Activated B cell treated with CpG ODN at 0.5 μM for 24 hours (primary cell): ENCODE measurements around the gene RSPH3. TPM values are rescaled to one million over a fixed set of nuclear protein-coding genes. Genes with fewer than 3 reads are reported as not detected.
A peak's percentile ranks its signal among the peaks of the same experiment; 100 is the strongest.

ENCODE experiments used
- ATAC-seq: fragments of 200-7000 bp; cut with Tn5 transposase; one replicate; pipeline ENCODE4 v1.10.0; 2021; ENCODE audit warnings: low read depth, mild to moderate bottlenecking, moderate library complexity
- CTCF ChIA-PET: fragments of 350-600 bp; sonication (Branson Sonifier 250); formaldehyde crosslinking; loops from one replicate; lab custom pipeline; 2021; ENCODE audit warnings: antibody characterized with exemption; lab: Charles Lee
- POLR2A ChIA-PET: fragments of 350-600 bp; sonication (Branson Sonifier 250); formaldehyde crosslinking; loops from one replicate; lab custom pipeline; 2021; ENCODE audit warnings: antibody characterized with exemption; lab: Charles Lee
- DNase-seq: peaks from one replicate; pipeline ENCODE4 v3.0.0; 2022
- H3K27ac Mint-ChIP-seq: one replicate; pipeline ENCODE4 v1.8.0; 2020; ENCODE audit warnings: mixed read lengths
- H3K27me3 Mint-ChIP-seq: one replicate; pipeline ENCODE4 v1.8.0; 2021; ENCODE audit warnings: mixed read lengths
- H3K36me3 Mint-ChIP-seq: one replicate; pipeline ENCODE4 v1.8.0; 2021; ENCODE audit warnings: low read depth, mixed read lengths
- H3K4me1 Mint-ChIP-seq: one replicate; pipeline ENCODE4 v1.8.0; 2021; ENCODE audit warnings: mixed read lengths
- H3K4me3 Mint-ChIP-seq: one replicate; pipeline ENCODE4 v1.8.0; 2020; ENCODE audit warnings: mild to moderate bottlenecking, mixed read lengths
- H3K9me3 Mint-ChIP-seq: one replicate; pipeline ENCODE4 v1.8.0; 2020; ENCODE audit warnings: mixed read lengths
- intact Hi-C: fragments of 100-400 bp; cut with micrococcal nuclease; formaldehyde crosslinking; loops from one replicate; pipeline ENCODE4 v1.15.1; 2024
- total RNA-seq: library from RNA; stranded (reverse); gene quantifications from 2 replicates; pipeline ENCODE4 v1.2.3, GENCODE V29; 2022
- TF ChIP-seq, protein P1 (sequence below): fragments of 200-600 bp; IDR thresholded peaks from one replicate; pipeline ENCODE4 v1.8.0; 2022; ENCODE audit warnings: antibody characterized with exemption, mild to moderate bottlenecking

Gene RSPH3
- 1.9 and 2.4 TPM in 2 replicates for total RNA-seq

- ATAC-seq = peak; percentile 90
- POLR2A ChIA-PET = interaction anchor here (0.5 to 2.6 kb wide), 32 partner anchors 8 to 790 kb away, joined by 3 to 19 read pairs (median 5); partner anchors contain the start of genes EZR, TAGAP, TCP1 and WTAP
- Mint-ChIP-seq H3K27ac (peak within 1 kb of the TSS; percentile 85), H3K4me3 (peak within 1 kb of the TSS; percentile 94), H3K4me1 (peaks cover 27% of the 10 kb centered on the region), H3K9me3 (no peaks in the 10 kb centered on the region), H3K36me3 (peaks cover 3% of the 10 kb centered on the region), H3K27me3 (no peaks in the 10 kb centered on the region)
- CTCF ChIA-PET = interaction anchor here (0.9 to 2.7 kb wide), 8 partner anchors 9 to 340 kb away, joined by 3 to 16 read pairs (median 4); no protein-coding TSS in a partner anchor
- intact Hi-C loops = no loop called here
- TF ChIP-seq, protein P1, sequence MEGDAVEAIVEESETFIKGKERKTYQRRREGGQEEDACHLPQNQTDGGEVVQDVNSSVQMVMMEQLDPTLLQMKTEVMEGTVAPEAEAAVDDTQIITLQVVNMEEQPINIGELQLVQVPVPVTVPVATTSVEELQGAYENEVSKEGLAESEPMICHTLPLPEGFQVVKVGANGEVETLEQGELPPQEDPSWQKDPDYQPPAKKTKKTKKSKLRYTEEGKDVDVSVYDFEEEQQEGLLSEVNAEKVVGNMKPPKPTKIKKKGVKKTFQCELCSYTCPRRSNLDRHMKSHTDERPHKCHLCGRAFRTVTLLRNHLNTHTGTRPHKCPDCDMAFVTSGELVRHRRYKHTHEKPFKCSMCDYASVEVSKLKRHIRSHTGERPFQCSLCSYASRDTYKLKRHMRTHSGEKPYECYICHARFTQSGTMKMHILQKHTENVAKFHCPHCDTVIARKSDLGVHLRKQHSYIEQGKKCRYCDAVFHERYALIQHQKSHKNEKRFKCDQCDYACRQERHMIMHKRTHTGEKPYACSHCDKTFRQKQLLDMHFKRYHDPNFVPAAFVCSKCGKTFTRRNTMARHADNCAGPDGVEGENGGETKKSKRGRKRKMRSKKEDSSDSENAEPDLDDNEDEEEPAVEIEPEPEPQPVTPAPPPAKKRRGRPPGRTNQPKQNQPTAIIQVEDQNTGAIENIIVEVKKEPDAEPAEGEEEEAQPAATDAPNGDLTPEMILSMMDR = no peak
- peak; percentile 87 for DNase-seq
Observed at GRCh38 chr6:158999666-159000403, at the start of gene RSPH3. TSS of gene RSPH3 (minus strand) at chr6:159000202. CDS start at chr6:158999550, 652 bp downstream.

DNA sequence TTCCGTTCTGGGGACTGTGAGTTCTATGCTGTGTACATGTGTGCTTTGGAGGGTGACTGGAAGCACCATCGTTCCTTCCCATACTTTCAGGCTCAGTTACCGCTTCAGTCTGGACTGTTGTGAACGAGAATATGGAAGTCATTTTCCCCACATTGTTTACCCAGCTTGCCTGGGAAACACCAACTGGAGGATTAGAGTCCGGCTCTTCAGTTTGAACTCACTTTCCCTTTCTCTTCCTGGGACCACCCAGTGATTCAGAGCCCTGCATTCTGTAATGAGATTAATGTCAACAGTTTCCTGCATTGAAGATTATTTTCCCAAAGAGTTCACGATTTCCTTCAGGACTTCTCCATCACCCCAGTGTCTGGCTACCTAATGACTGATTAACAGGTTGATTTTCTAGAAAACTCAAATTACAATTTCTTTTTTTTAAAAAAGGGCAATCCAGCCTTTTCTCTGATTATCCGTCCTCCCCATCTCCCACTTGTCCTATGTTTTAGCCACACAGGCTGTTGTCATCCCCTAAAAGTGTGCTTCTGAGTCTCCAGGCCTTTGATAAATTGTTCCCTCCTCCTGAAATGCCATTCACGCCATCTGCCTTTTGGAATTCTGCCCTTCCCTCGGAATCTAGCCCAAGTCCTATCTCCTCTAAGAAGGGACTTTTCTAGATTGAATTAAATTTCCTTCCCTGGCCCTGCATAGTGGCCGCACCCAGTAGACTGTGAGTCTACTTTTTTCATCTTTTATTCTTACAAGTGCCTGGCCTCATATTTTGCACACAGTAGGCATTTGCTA lies 48.1 kb upstream of the RSPH3 start:
- H3K27ac Mint-ChIP-seq = peak overlapping the region; percentile 63
- no peak for DNase-seq
- TF ChIP-seq, protein P1 = no peak
- H3K4me3 Mint-ChIP-seq = no peak overlapping the region
- H3K9me3 Mint-ChIP-seq = no peaks in the 10 kb centered on the region
- peaks cover 17% of the 10 kb centered on the region for H3K36me3 Mint-ChIP-seq
- POLR2A ChIA-PET = interaction anchor here (0.8 kb wide), 1 partner anchor 51 kb away, joined by 3 read pairs; no protein-coding TSS in a partner anchor
- CTCF ChIA-PET = no interaction called here
- no peak for ATAC-seq
- intact Hi-C loops = loop anchor here (5.0 kb wide), 1 partner anchor 196 kb away; no protein-coding TSS in a partner anchor
- H3K27me3 Mint-ChIP-seq = no peaks in the 10 kb centered on the region
- H3K4me1 Mint-ChIP-seq = peaks cover 46% of the 10 kb centered on the region

GRCh38 chr6:159045801-159046200 lies 45.8 kb upstream of the RSPH3 start:
- Mint-ChIP-seq H3K27me3 (no peaks in the 10 kb centered on the region), H3K4me3 (peak overlapping the region; percentile 99), H3K36me3 (peaks cover 40% of the 10 kb centered on the region), H3K4me1 (peaks cover 53% of the 10 kb centered on the region), H3K9me3 (no peaks in the 10 kb centered on the region), H3K27ac (peak overlapping the region; percentile 100)
- TF ChIP-seq, protein P1 = no peak
- intact Hi-C loops = loop anchor here (1.0 to 5.0 kb wide), 4 partner anchors 10 to 194 kb away; no protein-coding TSS in a partner anchor
- POLR2A ChIA-PET = interaction anchor here (1.3 to 11.4 kb wide), 4 partner anchors 15 to 56 kb away, joined by 9 to 1007 read pairs (median 97); no protein-coding TSS in a partner anchor
- CTCF ChIA-PET = no interaction called here
- ATAC-seq (no peak), DNase-seq (no peak)

GRCh38 chr6:159044899-159045727 lies 45.1 kb upstream of the RSPH3 start, which contains the start of gene TAGAP:
TSS of gene TAGAP (minus strand) at chr6:159044991. CDS start at chr6:159044146, 845 bp downstream.
- ChIA-PET POLR2A (interaction anchor here (0.7 to 11.4 kb wide), 27 partner anchors 10 to 329 kb away, joined by 3 to 1007 read pairs (median 9); partner anchors contain the start of gene RSPH3), CTCF (interaction anchor here (1.0 to 9.9 kb wide), 9 partner anchors 35 to 90 kb away, joined by 3 to 115 read pairs (median 5); no protein-coding TSS in a partner anchor)
- peak; percentile 85 for ATAC-seq
- intact Hi-C loops = loop anchor here (1.0 to 5.0 kb wide), 4 partner anchors 11 to 193 kb away; no protein-coding TSS in a partner anchor
- Mint-ChIP-seq H3K4me1 (peaks cover 60% of the 10 kb centered on the region), H3K9me3 (no peaks in the 10 kb centered on the region), H3K27ac (peak within 1 kb of the TSS; percentile 100), H3K36me3 (peaks cover 47% of the 10 kb centered on the region), H3K27me3 (no peaks in the 10 kb centered on the region), H3K4me3 (peak within 1 kb of the TSS; percentile 99)
- peak; percentile 62 for DNase-seq
- TF ChIP-seq, protein P1 = no peak
